Skeletal muscle tissue (tissue), 4 donors: ENCODE results near the gene HCK. TPM values are rescaled to one million over a fixed set of nuclear protein-coding genes. Genes with fewer than 3 reads are reported as not detected.

Experiments used
- H3K27ac ChIP-seq: one replicate; pipeline ENCODE4 v1.7.0; 2013; ENCODE audit warnings: mild to moderate bottlenecking, low read depth, low read length, inconsistent platforms
- H3K27me3 ChIP-seq, 3 donors: one replicate each; pipeline ENCODE4 v1.7.0; 2013; ENCODE audit warnings: low read length in 3 of 3; ENCODE audit not compliant: control insufficient read depth in 3 of 3, insufficient read depth in 3 of 3
- H3K36me3 ChIP-seq, 3 donors: one replicate each; pipeline ENCODE4 v1.7.0; 2013; ENCODE audit warnings: low read length in 3 of 3; ENCODE audit not compliant: control insufficient read depth in 3 of 3, insufficient read depth in 3 of 3
- H3K4me1 ChIP-seq, 3 donors: one replicate each; pipeline ENCODE4 v1.7.0; 2013; ENCODE audit warnings: low read length in 3 of 3, mild to moderate bottlenecking in 3 of 3; ENCODE audit not compliant: control insufficient read depth in 3 of 3, insufficient read depth in 3 of 3
- H3K4me3 ChIP-seq, 3 donors: one replicate each; pipeline ENCODE4 v1.7.0; 2013; ENCODE audit warnings: low read length in 3 of 3
- H3K9ac ChIP-seq, 3 donors: one replicate each; pipeline ENCODE4 v1.7.0; 2013; ENCODE audit warnings: low read length in 3 of 3, mild to moderate bottlenecking in 3 of 3, moderate library complexity in 2 of 3, low read depth in 1 of 3
- H3K9me3 ChIP-seq, 3 donors: one replicate each; pipeline ENCODE4 v1.7.0; 2013; ENCODE audit warnings: low read length in 3 of 3; ENCODE audit not compliant: control insufficient read depth in 3 of 3
- total RNA-seq: library from RNA; depleted of rRNA; stranded (reverse); fragments of >200 nt; gene quantifications from one replicate; pipeline ENCODE4 v1.2.3, GENCODE V29; 2014
- donor health status: Osteomylitis.

The HCK gene
- total RNA-seq, 1 donor from 2014 or later: 8.4 TPM

GRCh38 chr20:32134026-32134425 lies 82.0 kb downstream of the HCK start:
- H3K4me1 ChIP-seq: peaks cover 0 to 11% (median 6%) of the 10 kb centered on the region in 3 donors
- no peak overlapping the region for H3K4me3 ChIP-seq
- H3K9ac ChIP-seq: no peak overlapping the region
- H3K36me3 ChIP-seq: peaks cover 15 to 45% (median 25%) of the 10 kb centered on the region in 3 donors
- no peak overlapping the region for H3K27ac ChIP-seq
- H3K9me3 ChIP-seq: no peaks in the 10 kb centered on the region
- H3K27me3 ChIP-seq: no peaks in the 10 kb centered on the region

GRCh38 chr20:32135983-32136515 lies 84.0 kb downstream of the HCK start:
- Histone ChIP-seq H3K4me3 (no peak overlapping the region), H3K27me3 (no peaks in the 10 kb centered on the region), H3K9ac (no peak overlapping the region), H3K9me3 (no peaks in the 10 kb centered on the region), H3K36me3 (peaks cover 33 to 61% (median 42%) of the 10 kb centered on the region in 3 donors), H3K27ac (no peak overlapping the region), H3K4me1 (peaks cover 0 to 6% (median 0%) of the 10 kb centered on the region in 3 donors)

DNA sequence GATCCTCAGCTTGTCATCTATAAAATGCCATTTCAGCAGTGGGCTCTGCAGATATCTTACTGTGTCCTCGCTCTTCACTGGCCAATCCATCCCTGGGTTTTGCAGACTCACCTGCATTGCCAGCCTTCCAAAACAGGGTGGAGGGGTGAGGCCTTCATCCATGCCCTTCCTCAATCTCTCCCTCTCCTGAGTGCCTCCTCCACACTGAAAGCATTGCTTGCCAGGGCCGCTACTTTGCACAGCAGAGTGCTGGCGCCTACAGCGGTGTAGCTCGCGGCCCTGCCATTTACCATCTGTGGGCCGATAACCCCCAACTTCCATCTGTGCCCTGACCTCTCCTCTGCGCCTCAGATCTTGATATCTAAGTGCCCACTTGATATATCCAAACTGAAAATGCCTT lies 86.9 kb downstream of the HCK start:
- Histone ChIP-seq H3K36me3 (peaks cover 60 to 80% (median 69%) of the 10 kb centered on the region in 3 donors), H3K27me3 (no peaks in the 10 kb centered on the region), H3K4me1 (no peaks in the 10 kb centered on the region), H3K27ac (no peak overlapping the region), H3K9me3 (no peaks in the 10 kb centered on the region), H3K4me3 (no peak overlapping the region), H3K9ac (no peak overlapping the region)

GRCh38 chr20:32139947-32140346 lies 87.9 kb downstream of the HCK start:
- Histone ChIP-seq H3K9me3 (no peaks in the 10 kb centered on the region), H3K9ac (no peak overlapping the region), H3K4me1 (no peaks in the 10 kb centered on the region), H3K27ac (no peak overlapping the region), H3K36me3 (peaks cover 70 to 88% (median 80%) of the 10 kb centered on the region in 3 donors), H3K27me3 (no peaks in the 10 kb centered on the region), H3K4me3 (no peak overlapping the region)

GRCh38 chr20:32140603-32141002 lies 88.6 kb downstream of the HCK start:
- no peaks in the 10 kb centered on the region for H3K9me3 ChIP-seq
- peaks cover 77 to 92% (median 86%) of the 10 kb centered on the region in 3 donors for H3K36me3 ChIP-seq
- H3K4me1 ChIP-seq: no peaks in the 10 kb centered on the region

GRCh38 chr20:32141465-32141980 lies 89.5 kb downstream of the HCK start:
- Histone ChIP-seq H3K9ac (no peak overlapping the region), H3K27ac (no peak overlapping the region), H3K9me3 (no peaks in the 10 kb centered on the region), H3K4me1 (no peaks in the 10 kb centered on the region), H3K4me3 (no peak overlapping the region), H3K36me3 (peaks cover 86 to 92% (median 92%) of the 10 kb centered on the region in 3 donors), H3K27me3 (no peaks in the 10 kb centered on the region)

More at GRCh38 chr20:32140603-32141002, 88.6 kb downstream of the HCK start:
- no peak overlapping the region for H3K9ac ChIP-seq
- H3K27me3 ChIP-seq: no peaks in the 10 kb centered on the region
- H3K4me3 ChIP-seq: no peak overlapping the region
- H3K27ac ChIP-seq: no peak overlapping the region

- H3K27me3 ChIP-seq: no peaks in the 10 kb centered on the region
- no peaks in the 10 kb centered on the region for H3K9me3 ChIP-seq
- no peak overlapping the region for H3K4me3 ChIP-seq
- no peak overlapping the region for H3K9ac ChIP-seq
- no peaks in the 10 kb centered on the region for H3K4me1 ChIP-seq
- H3K36me3 ChIP-seq: peaks cover 83 to 90% (median 90%) of the 10 kb centered on the region in 3 donors
- no peak overlapping the region for H3K27ac ChIP-seq
Observed at GRCh38 chr20:32142088-32142487, 90.0 kb downstream of the HCK start.

GRCh38 chr20:32142991-32143390 lies 90.9 kb downstream of the HCK start:
- Histone ChIP-seq H3K27ac (no peak overlapping the region), H3K4me3 (no peak overlapping the region), H3K4me1 (no peaks in the 10 kb centered on the region), H3K9ac (no peak overlapping the region), H3K27me3 (no peaks in the 10 kb centered on the region), H3K36me3 (peaks cover 79 to 84% (median 82%) of the 10 kb centered on the region in 3 donors), H3K9me3 (no peaks in the 10 kb centered on the region)

DNA sequence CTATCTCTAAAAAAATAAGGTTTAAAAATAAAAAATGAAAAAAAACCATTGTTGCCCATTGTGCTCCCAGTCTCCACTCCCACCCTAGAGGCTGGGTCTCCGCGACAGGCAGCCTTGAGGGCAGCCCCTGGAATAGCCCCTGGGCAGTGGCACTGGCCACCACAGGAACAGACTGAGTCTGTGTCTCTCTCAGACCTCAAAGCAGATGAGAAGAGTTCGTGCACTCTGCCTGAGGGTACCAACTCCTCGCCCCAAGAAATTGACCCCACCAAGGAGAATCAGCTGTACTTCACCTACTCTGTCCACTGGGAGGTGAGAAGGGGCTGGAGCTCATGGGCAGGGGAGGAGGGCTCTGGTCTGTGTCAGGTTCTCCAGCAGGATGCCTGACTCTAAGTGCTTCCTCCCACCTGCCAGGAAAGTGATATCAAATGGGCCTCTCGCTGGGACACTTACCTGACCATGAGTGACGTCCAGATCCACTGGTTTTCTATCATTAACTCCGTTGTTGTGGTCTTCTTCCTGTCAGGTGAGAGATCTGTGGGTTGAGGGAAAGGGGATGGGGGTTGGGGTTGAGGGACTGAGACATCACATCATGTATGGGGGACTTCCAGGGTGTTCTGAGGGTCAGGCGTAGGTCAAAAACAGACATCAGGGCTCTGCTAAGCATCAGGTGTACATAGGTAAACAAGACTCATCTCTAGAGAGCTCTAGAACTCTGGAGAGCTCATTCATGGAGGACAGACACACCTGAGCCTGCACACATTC lies 93.0 kb downstream of the HCK start:
- Histone ChIP-seq H3K27me3 (no peaks in the 10 kb centered on the region), H3K4me1 (no peaks in the 10 kb centered on the region), H3K4me3 (no peak overlapping the region), H3K27ac (no peak overlapping the region), H3K9ac (no peak overlapping the region), H3K36me3 (peaks cover 72 to 79% (median 74%) of the 10 kb centered on the region in 3 donors), H3K9me3 (no peaks in the 10 kb centered on the region)

DNA sequence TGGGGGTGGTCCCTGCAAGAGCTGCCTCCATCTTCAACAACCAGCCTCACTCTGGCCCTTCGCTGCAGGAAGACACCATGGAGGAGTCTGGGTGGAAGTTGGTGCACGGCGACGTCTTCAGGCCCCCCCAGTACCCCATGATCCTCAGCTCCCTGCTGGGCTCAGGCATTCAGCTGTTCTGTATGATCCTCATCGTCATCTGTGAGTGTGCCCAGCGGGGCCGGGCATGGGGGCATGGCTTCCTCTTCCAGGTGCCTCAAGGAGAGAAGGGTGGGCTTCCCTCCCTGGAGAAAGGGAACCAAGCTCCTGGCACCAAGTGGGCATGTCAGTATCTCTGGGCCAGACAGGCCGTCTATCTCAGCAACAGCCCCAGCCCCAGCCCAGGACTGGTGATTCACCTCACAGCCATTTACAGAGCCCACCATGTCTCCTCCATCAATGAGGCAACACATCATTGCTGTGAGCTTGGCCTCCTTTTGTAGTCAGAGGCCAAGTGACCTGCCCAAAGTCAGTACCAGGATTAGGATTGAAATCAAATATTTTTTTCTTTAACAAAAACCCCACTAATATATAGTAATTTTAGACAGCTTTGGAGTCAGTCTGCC lies 97.6 kb downstream of the HCK start:
- Histone ChIP-seq H3K36me3 (peaks cover 57 to 67% (median 67%) of the 10 kb centered on the region in 3 donors), H3K9ac (no peak overlapping the region), H3K27me3 (no peaks in the 10 kb centered on the region), H3K9me3 (no peaks in the 10 kb centered on the region), H3K4me1 (peaks cover 5 to 9% (median 7%) of the 10 kb centered on the region in 3 donors), H3K27ac (no peak overlapping the region), H3K4me3 (no peak overlapping the region)
